CD8-positive, alpha-beta memory T cell (primary cell): ENCODE data around the gene TTF2. TPM values are rescaled to one million over a fixed set of nuclear protein-coding genes. Genes with fewer than 3 reads are reported as not detected.

Experiments
- CTCF ChIA-PET: fragments of 350-600 bp; sonication (Branson Sonifier 250); formaldehyde crosslinking; loops from one replicate; lab custom pipeline; 2021; ENCODE audit warnings: antibody characterized with exemption; lab: Charles Lee
- POLR2A ChIA-PET: fragments of 350-600 bp; sonication (Branson Sonifier 250); formaldehyde crosslinking; loops from one replicate; lab custom pipeline; 2021; ENCODE audit warnings: antibody characterized with exemption; lab: Charles Lee
- DNase-seq, 5 donors: peaks; one replicate each; pipeline versions ENCODE4 v3.0.0 to v3.0.0-alpha.2; 2020 to 2022; ENCODE audit warnings: mixed read lengths in 1 of 5
- H3K27ac ChIP-seq: one replicate; pipeline ENCODE4 v1.7.0; 2013; ENCODE audit warnings: low read depth, mild to moderate bottlenecking, low read length, moderate library complexity
- H3K27me3 ChIP-seq: 2 replicates; pipeline ENCODE4 v1.7.0; 2013; ENCODE audit warnings: low read length, mild to moderate bottlenecking; ENCODE audit not compliant: insufficient read depth, poor library complexity, severe bottlenecking
- H3K36me3 ChIP-seq: 2 replicates; pipeline ENCODE4 v1.7.0; 2013; ENCODE audit warnings: mild to moderate bottlenecking, low read length, moderate library complexity; ENCODE audit not compliant: insufficient read depth
- H3K4me1 ChIP-seq: 2 replicates; pipeline ENCODE4 v1.7.0; 2013; ENCODE audit warnings: mild to moderate bottlenecking, low read length, moderate library complexity; ENCODE audit not compliant: insufficient read depth
- H3K4me3 ChIP-seq: 2 replicates; pipeline ENCODE4 v1.7.0; 2013; ENCODE audit warnings: mild to moderate bottlenecking, low read length
- H3K9me3 ChIP-seq: 2 replicates; pipeline ENCODE4 v1.7.0; 2013; ENCODE audit warnings: mild to moderate bottlenecking, low read length
- H3K27ac Mint-ChIP-seq, 8 donors: one replicate each; pipeline ENCODE4 v1.8.0; 2020 to 2021; ENCODE audit warnings: mixed read lengths in 8 of 8, mild to moderate bottlenecking in 6 of 8, inconsistent platforms in 3 of 8, moderate library complexity in 3 of 8
- H3K27me3 Mint-ChIP-seq, 2 donors: one replicate each; pipeline ENCODE4 v1.8.0; 2020 to 2021; ENCODE audit warnings: mixed read lengths in 2 of 2, mild to moderate bottlenecking in 1 of 2, moderate library complexity in 1 of 2
- H3K36me3 Mint-ChIP-seq, 3 donors: one replicate each; pipeline ENCODE4 v1.8.0; 2020 to 2021; ENCODE audit warnings: mixed read lengths in 3 of 3, inconsistent platforms in 1 of 3, mild to moderate bottlenecking in 1 of 3
- H3K4me1 Mint-ChIP-seq, 3 donors: one replicate each; pipeline ENCODE4 v1.8.0; 2020 to 2021; ENCODE audit warnings: mixed read lengths in 3 of 3, inconsistent platforms in 1 of 3, mild to moderate bottlenecking in 1 of 3
- H3K4me3 Mint-ChIP-seq, 7 donors: one replicate each; pipeline ENCODE4 v1.8.0; 2020 to 2021; ENCODE audit warnings: mixed read lengths in 7 of 7, mild to moderate bottlenecking in 6 of 7, moderate library complexity in 4 of 7, inconsistent platforms in 2 of 7
- H3K9me3 Mint-ChIP-seq, 5 donors: one replicate each; pipeline ENCODE4 v1.8.0; 2020 to 2022; ENCODE audit warnings: mixed read lengths in 5 of 5, mild to moderate bottlenecking in 3 of 5, moderate library complexity in 2 of 5, inconsistent platforms in 1 of 5
- polyA plus RNA-seq: library from polyadenylated mRNA; unstranded; fragments of 300-500 nt; fragmentation: Illumina TruSeq; gene quantifications from one replicate; pipeline ENCODE4 v1.2.3, GENCODE V29; 2021
- total RNA-seq, 2 experiments: library from RNA; stranded (reverse); gene quantifications; one replicate each; pipeline ENCODE4 v1.2.3, GENCODE V29; 2021

Gene TTF2
- total and polyA plus RNA-seq, 3 experiments from 2014 or later: 11.7 to 89.0 (median 89.0) TPM

GRCh38 chr1:117020526-117021156 lies 39.5 kb upstream of the TTF2 start:
- Histone ChIP-seq H3K4me3 (no peak overlapping the region), H3K27ac (no peak overlapping the region), H3K4me1 (peaks cover 4% of the 10 kb centered on the region), H3K36me3 (no peaks in the 10 kb centered on the region), H3K9me3 (no peaks in the 10 kb centered on the region), H3K27me3 (no peaks in the 10 kb centered on the region)
- no peak overlapping the region for H3K4me3 Mint-ChIP-seq
- no peak for DNase-seq
- ChIA-PET CTCF (no interaction called here), POLR2A (no interaction called here)
- peaks cover 0 to 2% (median 0%) of the 10 kb centered on the region in 3 donors for H3K36me3 Mint-ChIP-seq
- no peak overlapping the region for H3K27ac Mint-ChIP-seq
- H3K27me3 Mint-ChIP-seq: peaks cover 3 to 33% of the 10 kb centered on the region in 2 donors
- no peaks in the 10 kb centered on the region for H3K4me1 Mint-ChIP-seq
- no peaks in the 10 kb centered on the region for H3K9me3 Mint-ChIP-seq

- no peaks in the 10 kb centered on the region for H3K36me3 ChIP-seq
- H3K4me1 ChIP-seq: peaks cover 4% of the 10 kb centered on the region
- no peak for DNase-seq
- no peak overlapping the region for H3K4me3 Mint-ChIP-seq
- H3K27ac ChIP-seq: no peak overlapping the region
- CTCF ChIA-PET: no interaction called here
- no peaks in the 10 kb centered on the region for H3K27me3 ChIP-seq
- H3K27me3 Mint-ChIP-seq: peaks cover 3 to 24% of the 10 kb centered on the region in 2 donors
- no peaks in the 10 kb centered on the region for H3K4me1 Mint-ChIP-seq
- no peaks in the 10 kb centered on the region for H3K9me3 ChIP-seq
- no peak overlapping the region for H3K4me3 ChIP-seq
- POLR2A ChIA-PET: no interaction called here
- peak overlapping the region in 1 of 8 donors; percentile 33 for H3K27ac Mint-ChIP-seq
- no peaks in the 10 kb centered on the region for H3K9me3 Mint-ChIP-seq
- H3K36me3 Mint-ChIP-seq: peaks cover 0 to 2% (median 0%) of the 10 kb centered on the region in 3 donors
Observed at GRCh38 chr1:117022114-117022513, 38.0 kb upstream of the TTF2 start.

GRCh38 chr1:117025568-117025967 lies 34.6 kb upstream of the TTF2 start:
- Histone ChIP-seq H3K36me3 (no peaks in the 10 kb centered on the region), H3K27me3 (no peaks in the 10 kb centered on the region), H3K4me3 (no peak overlapping the region), H3K27ac (no peak overlapping the region), H3K4me1 (no peaks in the 10 kb centered on the region), H3K9me3 (no peaks in the 10 kb centered on the region)
- Mint-ChIP-seq H3K27ac (no peak overlapping the region), H3K4me3 (no peak overlapping the region), H3K27me3 (peaks cover 0 to 14% of the 10 kb centered on the region in 2 donors), H3K9me3 (no peaks in the 10 kb centered on the region), H3K4me1 (peaks cover 0 to 3% (median 0%) of the 10 kb centered on the region in 3 donors), H3K36me3 (peaks cover 0 to 2% (median 0%) of the 10 kb centered on the region in 3 donors)
- ChIA-PET POLR2A (no interaction called here), CTCF (no interaction called here)
- DNase-seq: no peak

GRCh38 chr1:117026361-117026760 lies 33.8 kb upstream of the TTF2 start:
- Mint-ChIP-seq H3K9me3 (no peaks in the 10 kb centered on the region), H3K4me3 (no peak overlapping the region), H3K27ac (no peak overlapping the region), H3K27me3 (peaks cover 0 to 6% of the 10 kb centered on the region in 2 donors), H3K4me1 (peaks cover 0 to 3% (median 0%) of the 10 kb centered on the region in 3 donors), H3K36me3 (peaks cover 0 to 2% (median 0%) of the 10 kb centered on the region in 3 donors)
- H3K27me3 ChIP-seq: no peaks in the 10 kb centered on the region
- no peaks in the 10 kb centered on the region for H3K36me3 ChIP-seq
- H3K9me3 ChIP-seq: no peaks in the 10 kb centered on the region
- H3K27ac ChIP-seq: no peak overlapping the region
- ChIA-PET POLR2A (no interaction called here), CTCF (no interaction called here)
- no peak overlapping the region for H3K4me3 ChIP-seq
- no peaks in the 10 kb centered on the region for H3K4me1 ChIP-seq
- DNase-seq: no peak

- CTCF ChIA-PET: no interaction called here
Observed at GRCh38 chr1:117029685-117030084, 30.4 kb upstream of the TTF2 start.

GRCh38 chr1:117030271-117030877 lies 29.8 kb upstream of the TTF2 start:
- Histone ChIP-seq H3K36me3 (no peaks in the 10 kb centered on the region), H3K27ac (no peak overlapping the region), H3K4me3 (no peak overlapping the region), H3K27me3 (no peaks in the 10 kb centered on the region), H3K4me1 (no peaks in the 10 kb centered on the region), H3K9me3 (no peaks in the 10 kb centered on the region)
- H3K9me3 Mint-ChIP-seq: no peaks in the 10 kb centered on the region
- POLR2A ChIA-PET: no interaction called here
- CTCF ChIA-PET: no interaction called here
- H3K4me3 Mint-ChIP-seq: peak overlapping the region in 1 of 7 donors; percentile 19
- H3K36me3 Mint-ChIP-seq: peaks cover 0 to 4% (median 0%) of the 10 kb centered on the region in 3 donors
- H3K4me1 Mint-ChIP-seq: peaks cover 0 to 13% (median 0%) of the 10 kb centered on the region in 3 donors
- peak overlapping the region in 3 of 8 donors; percentile 8 to 67 (median 16) for H3K27ac Mint-ChIP-seq
- no peak for DNase-seq
- H3K27me3 Mint-ChIP-seq: no peaks in the 10 kb centered on the region

More at GRCh38 chr1:117029685-117030084, 30.4 kb upstream of the TTF2 start:
- Mint-ChIP-seq H3K9me3 (no peaks in the 10 kb centered on the region), H3K4me3 (no peak overlapping the region), H3K36me3 (peaks cover 0 to 4% (median 0%) of the 10 kb centered on the region in 3 donors), H3K4me1 (peaks cover 0 to 13% (median 0%) of the 10 kb centered on the region in 3 donors), H3K27ac (peak overlapping the region in 1 of 8 donors; percentile 16), H3K27me3 (no peaks in the 10 kb centered on the region)
- Histone ChIP-seq H3K4me3 (no peak overlapping the region), H3K9me3 (no peaks in the 10 kb centered on the region), H3K27me3 (no peaks in the 10 kb centered on the region), H3K4me1 (no peaks in the 10 kb centered on the region), H3K27ac (no peak overlapping the region), H3K36me3 (no peaks in the 10 kb centered on the region)
- POLR2A ChIA-PET: no interaction called here
- no peak for DNase-seq

GRCh38 chr1:117032266-117032665 lies 27.9 kb upstream of the TTF2 start:
- Mint-ChIP-seq H3K9me3 (no peaks in the 10 kb centered on the region), H3K36me3 (peaks cover 0 to 4% (median 0%) of the 10 kb centered on the region in 3 donors), H3K4me3 (no peak overlapping the region), H3K27ac (peak overlapping the region in 2 of 8 donors; percentile 21 to 41), H3K4me1 (peaks cover 0 to 13% (median 0%) of the 10 kb centered on the region in 3 donors), H3K27me3 (no peaks in the 10 kb centered on the region)
- ChIA-PET CTCF (no interaction called here), POLR2A (no interaction called here)
- no peak for DNase-seq
- no peaks in the 10 kb centered on the region for H3K4me1 ChIP-seq
- no peaks in the 10 kb centered on the region for H3K36me3 ChIP-seq
- H3K9me3 ChIP-seq: no peaks in the 10 kb centered on the region
- no peaks in the 10 kb centered on the region for H3K27me3 ChIP-seq
- H3K27ac ChIP-seq: no peak overlapping the region
- H3K4me3 ChIP-seq: no peak overlapping the region
